LHCN-M2 (cell line): Measurements from ENCODE around the gene REPIN1. TPM values are rescaled to one million over a fixed set of nuclear protein-coding genes. Genes with fewer than 3 reads are reported as not detected.
A peak's percentile ranks its signal among the peaks of the same experiment; 100 is the strongest.

Source experiments
- DNase-seq: peaks from one replicate; pipeline ENCODE4 v3.0.0-alpha.2; 2012; ENCODE audit warnings: low read depth
- total RNA-seq: library from RNA; depleted of rRNA; stranded (reverse); fragments of >200 nt; gene quantifications from 2 replicates; pipeline ENCODE4 v1.2.3, GENCODE V29; 2014; rRNA removed

REPIN1 gene
- total RNA-seq, 1 experiment from 2014 or later: 178 TPM

DNA sequence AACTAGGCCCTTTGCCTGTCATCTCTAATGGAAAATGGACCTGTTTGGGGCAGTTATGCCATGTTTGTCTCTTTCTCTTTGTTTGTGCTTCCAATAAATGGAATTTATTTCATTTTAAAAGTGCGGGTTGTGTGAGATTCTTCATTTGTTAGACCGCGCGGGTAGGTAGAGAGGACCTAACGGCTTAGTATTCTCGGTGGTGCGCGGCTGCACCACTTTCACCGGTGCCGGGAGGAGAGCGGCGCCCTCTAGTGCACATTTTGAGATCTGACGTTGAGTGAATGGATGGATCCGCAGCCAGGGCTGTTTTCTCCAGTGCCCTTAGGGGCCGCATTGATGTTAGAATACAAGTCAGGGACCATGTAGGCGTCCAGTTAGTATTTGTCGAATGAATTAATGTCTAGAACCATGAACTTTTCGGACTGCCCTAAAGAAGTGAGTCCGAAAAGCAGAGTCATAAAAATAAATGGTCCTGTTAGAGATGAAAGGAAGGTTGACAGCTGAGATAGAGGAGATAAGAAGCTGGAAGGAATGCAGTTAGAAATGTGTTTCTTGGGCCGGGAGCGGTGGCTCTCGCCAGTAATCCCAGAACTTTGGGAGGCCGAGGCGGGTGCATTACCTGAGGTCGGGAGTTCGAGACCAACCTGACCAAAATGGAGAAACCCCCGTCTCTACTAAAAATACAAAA is 52.5 kb downstream of the REPIN1 start:
- DNase-seq: peak; percentile 80

DNA sequence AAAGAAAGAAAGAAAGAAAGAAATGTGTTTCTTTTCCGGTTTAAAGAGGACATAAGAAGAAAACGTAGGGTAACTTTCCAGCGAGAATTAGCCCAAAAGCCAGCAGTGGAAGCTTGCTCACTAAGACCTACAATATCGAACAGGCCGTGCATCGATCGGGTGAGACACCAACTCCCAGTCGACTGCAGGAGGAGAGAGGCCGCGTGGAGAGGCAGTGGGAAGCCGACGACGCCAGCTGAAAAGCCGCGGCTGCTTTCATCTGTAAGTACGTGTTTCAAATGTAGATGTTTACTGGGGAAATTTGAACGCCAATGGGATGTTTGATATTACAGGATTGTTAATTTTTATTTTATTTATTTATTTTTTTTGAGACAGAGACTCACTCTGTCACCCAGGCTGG is 53.2 kb downstream of the REPIN1 start:
- DNase-seq: no peak

Other genes starting within 250 kb of the REPIN1 start
- gene LRRC61, start 45.5 kb upstream of the REPIN1 start, total RNA-seq: not detected in 2 replicates
- not detected in 2 replicates for gene ACTR3C, start 45.3 kb upstream of the REPIN1 start, total RNA-seq
- gene RARRES2, start 27.2 kb upstream of the REPIN1 start, total RNA-seq: 9.4 and 24.8 TPM in 2 replicates
- 12.1 and 15.1 TPM in 2 replicates for gene ZNF775, start 10.5 kb downstream of the REPIN1 start, total RNA-seq
- gene GIMAP8, start 81.8 kb downstream of the REPIN1 start, total RNA-seq: 0.06 TPM in 1 of 2 replicates, not detected in the other
- not detected in 2 replicates for gene GIMAP7, start 146.1 kb downstream of the REPIN1 start, total RNA-seq
- gene GIMAP4, start 198.6 kb downstream of the REPIN1 start, total RNA-seq: not detected in 2 replicates